Activated CD4-positive, alpha-beta T cell treated with anti-CD3 and anti-CD28 coated beads, Interleukin-2, amount 50 U/mL, for 48 hours (primary cell): Measurements from ENCODE around the gene YIPF5.

Experiments used
- DNase-seq, 2 experiments: peaks; one replicate each; pipeline ENCODE4 v3.0.0-alpha.2; 2020

Gene YIPF5

DNA sequence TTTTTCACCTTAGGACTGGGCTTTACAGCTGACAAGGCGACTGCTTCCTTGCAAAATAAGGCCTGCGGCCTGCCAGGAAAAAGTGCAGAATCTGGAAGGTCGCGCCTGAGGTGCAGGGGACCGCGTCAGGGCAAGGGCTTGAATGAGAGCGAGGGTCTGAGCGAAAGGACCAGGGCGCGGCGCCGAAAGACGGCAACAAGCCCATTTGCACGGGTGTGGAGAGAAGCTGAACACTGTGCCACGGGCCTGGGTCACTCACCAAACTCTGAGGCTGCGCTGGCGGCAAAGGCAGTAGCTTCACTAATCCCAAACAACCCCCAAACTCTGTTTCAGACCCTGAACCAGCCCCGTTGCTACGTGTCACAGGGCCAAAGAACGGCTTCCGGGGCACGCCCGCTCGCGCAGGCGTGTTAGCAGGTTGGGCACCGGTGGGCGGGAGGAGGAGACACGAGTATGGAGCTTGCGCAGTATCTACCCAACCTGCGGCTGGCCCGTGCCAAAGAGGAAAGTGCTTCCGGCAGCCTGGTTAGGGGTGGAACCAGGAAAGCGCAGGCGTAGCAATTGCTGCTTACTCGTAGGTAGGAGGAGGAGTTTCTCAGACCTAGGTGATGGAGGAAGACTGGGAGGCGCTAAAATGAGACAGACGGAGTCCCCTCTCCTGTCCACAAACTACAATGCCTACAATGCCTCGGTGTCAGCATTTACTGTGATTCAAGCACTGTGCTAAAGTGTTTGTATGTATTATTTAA is at the start of gene YIPF5, which contains the start of gene KCTD16:
Gene YIPF5 (minus strand): TSS at position 384 of the 749 bp plus-strand sequence. CDS start 704 bp downstream, outside the sequence.
Gene KCTD16 (plus strand): TSS at position 598 of the 749 bp plus-strand sequence.
- peak; percentile 96 to 97 for DNase-seq

DNA sequence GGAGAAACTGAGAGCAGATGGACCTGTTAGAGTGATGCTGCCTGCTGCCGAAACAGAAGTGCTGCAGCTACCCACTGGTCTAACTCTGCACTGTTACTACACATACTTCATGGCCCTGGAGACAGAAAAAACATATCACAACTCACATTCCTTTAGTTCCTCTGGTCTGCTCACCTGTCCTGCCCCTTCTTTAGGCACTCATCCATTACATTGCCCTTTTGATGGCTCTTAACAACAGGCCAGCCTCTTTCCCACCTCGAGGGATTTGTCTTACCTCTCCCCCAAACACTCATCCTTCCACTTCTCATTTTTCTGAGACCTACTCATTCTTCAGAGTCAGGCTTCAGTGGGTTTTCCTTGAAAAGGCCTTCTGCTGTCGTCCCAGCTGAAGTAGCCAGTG is 49.4 kb upstream of the YIPF5 start:
- no peak for DNase-seq

- no peak for DNase-seq
Measured at GRCh38 chr5:144210655-144211054, 40.2 kb upstream of the YIPF5 start.

DNA sequence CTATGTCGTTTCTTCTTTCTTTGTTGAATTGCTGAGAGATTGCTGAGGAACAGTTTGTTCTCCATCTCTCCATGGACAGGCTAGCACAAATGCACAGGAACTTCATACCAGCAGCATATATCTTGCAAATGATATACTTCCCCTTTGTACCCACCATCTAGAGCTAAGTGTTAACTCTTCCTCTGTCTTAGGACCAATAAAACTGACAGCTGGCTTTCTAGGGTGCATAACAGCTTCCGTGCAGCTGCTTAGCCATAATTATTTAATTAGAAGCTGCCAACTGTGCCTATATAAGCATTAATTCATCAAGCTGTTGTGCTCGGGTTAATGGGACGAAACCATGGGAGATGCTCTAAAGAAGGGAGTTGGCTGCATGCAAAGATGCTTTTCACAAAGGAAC is 38.9 kb upstream of the YIPF5 start:
- DNase-seq, result no peak

DNA sequence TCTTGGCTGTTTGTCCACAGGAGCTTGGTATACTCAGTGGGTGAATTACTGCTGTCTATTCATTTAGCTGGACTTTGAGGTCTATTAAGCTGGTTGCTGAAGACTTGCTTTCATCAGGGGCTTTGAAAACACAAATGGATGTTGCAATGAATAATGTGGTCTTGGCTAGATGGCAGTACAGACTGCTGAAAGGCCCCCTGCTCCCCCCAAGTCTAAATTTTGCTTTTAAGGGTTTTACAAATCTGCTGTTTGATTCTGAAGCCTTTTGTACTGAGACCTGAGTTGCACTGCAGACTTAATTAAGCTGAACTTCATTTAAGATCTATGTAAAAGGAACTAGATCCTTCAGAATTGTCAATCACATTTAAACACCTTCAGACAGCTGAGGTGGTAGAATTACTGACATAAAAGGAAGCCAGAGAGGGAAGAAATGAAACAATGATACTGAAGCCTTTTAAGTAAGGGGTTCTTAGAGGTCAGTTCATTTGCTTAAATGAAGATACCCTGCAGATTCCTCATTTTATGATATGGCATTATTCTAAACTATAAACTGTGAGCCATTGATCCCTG is 37.5 kb upstream of the YIPF5 start:
- no peak for DNase-seq

DNA sequence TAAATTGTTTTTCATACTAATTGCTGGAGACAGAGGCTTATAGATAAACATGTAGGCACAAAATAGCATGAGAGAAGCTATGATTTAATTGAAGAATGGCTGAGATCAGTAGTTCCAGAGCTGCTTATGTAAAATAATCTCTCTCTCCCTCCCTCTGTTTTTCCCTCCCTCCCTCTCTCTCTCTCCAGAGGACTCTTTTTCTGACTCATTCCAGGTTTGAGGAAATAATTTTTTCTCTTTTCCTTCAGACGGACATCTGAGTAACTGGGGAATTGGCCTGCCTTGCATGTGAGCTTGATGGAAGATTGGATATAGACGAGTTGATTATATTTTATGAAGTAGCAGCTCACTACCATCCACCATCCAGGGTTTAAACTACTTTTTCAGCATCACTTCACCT is 35.7 kb upstream of the YIPF5 start:
- DNase-seq, result no peak

DNA sequence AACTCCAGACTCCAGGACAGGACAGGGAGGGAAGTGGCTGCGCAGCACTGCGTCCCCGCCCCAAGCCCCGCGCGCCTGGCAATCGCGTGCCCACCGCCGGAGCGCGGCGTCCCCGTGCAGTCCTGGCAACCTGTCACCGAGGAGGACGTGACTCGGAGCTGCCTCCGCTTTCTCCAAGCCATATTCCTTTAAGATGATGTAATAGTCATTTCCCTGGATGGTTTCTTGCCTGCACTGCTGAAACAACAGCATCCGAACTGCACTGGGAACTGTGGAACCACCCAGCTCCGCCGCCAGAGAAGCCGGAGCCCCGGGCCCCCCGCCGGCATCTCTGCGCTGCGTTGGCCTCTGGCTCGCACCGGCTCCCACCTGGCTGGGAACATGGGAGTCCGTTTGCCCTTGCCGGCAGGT is 34.7 kb upstream of the YIPF5 start:
- DNase-seq, result no peak

DNA sequence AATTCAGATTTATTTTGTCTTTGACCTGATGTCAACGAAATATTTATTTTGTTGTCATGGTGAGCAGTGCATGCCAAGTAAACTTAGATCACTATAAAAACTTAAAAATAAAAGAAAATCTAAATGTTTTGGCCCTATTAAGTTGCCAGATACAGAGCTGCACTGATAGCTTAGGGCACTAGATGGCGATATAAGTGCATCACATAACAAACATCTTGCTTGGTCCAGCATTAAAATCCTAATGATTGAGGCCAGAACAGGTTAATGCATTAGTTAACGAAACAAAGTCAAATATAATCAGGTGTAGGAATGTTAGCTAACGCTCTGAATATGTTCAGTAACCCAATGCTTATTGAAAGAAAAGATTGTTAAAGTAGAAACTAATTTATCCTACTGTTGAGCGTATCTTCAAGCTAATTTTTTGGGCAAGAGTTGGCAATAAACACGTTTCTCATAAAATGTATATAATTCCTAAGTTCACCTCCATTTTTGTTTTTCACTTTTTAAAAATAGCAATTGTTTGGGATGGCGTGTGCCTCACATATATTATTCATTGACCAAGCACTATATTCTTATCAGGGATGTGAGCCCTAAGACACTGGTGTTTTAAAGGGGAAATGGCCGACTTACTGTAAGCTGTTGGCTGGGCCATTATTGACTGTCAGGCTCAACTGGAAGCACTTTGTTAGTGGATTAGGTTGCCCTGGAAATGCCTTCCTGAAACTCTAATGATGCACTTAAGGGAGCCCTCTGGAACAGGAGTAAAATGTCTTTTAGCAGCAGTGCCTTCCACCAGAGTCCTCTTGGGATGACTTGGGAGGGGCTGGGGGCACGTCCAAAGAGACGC is 33.5 kb upstream of the YIPF5 start:
- DNase-seq, result peak in 1 of 2 experiments; percentile 40

DNA sequence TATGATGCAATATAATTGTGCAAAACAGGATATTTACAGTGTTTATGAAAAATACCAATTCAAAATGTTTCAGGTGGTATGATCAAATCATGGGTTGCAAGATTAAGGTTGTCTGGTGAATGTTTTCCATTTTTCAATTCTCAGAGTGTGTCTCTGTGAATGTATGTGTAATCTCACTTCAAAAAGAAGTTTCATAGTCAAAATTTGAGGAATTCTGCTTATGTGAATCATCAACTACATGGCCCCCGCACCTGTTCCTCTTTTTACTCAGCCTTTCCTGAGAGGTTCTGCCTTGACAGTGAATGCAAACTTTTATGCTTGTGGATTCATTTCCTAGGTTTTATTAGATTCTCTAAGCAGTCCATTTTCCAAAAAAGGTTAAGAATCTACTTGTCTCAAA is 32.3 kb upstream of the YIPF5 start:
- peak in 1 of 2 experiments; percentile 18 for DNase-seq

GRCh38 chr5:144202072-144202471 is 31.6 kb upstream of the YIPF5 start:
- DNase-seq, result no peak

DNA sequence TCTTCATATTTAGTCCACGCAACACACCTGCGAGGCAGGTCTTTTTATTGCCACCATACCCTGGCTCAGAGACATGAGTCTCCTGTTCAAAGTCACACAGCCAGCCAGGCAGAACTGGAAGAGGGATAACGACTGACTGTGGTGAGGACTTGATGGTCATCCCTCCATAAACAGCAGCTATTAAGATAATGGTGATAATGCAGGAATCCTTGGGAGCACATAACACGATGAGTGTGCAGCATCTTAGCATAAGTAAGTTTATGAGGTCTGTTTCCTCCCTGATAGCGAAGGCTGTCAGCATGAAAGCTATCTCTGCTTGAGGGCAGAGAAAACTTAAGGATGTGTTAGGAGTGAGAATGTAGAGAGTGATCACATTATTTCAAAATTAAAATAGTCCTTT is 31.1 kb upstream of the YIPF5 start:
- DNase-seq, result no peak

DNA sequence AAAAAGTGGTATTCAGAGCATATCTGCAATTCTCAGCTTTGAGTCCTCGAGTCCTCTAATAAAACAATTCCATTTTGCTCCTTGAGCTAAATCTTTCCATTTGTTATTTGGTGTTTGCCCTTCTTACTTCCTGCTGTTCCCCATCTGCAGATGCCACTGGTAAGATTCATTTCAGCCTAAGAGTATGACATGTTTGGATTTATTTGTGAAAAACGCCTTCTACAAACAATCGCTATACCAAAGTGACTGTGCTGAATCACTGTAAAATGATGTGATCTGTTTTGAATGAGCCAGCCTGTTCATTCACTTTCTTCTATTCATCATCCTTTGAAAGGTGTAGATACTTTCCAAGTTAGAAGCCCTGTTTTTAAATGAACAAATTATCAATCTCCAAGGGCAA is 27.9 kb upstream of the YIPF5 start:
- DNase-seq, result no peak

DNA sequence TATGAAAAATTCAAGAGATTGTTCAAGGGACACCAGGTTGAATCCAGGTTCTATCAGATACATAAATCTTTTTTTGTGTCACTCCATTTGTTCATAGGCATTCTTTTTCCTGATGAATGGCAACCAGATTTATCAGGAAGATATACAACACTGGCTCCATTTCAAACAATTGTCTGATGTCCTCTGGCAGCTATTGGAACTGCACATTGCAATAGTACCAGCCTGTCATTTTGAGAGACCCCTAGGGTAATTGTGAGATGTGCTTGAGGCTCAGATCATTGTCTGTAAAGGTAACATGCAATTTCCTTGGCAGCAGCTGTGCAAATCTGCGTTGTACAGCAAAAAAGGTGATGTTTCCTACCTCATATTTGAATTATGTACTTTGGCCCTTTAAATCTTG is 26.2 kb upstream of the YIPF5 start:
- no peak for DNase-seq

GRCh38 chr5:144195448-144195847 is 25.0 kb upstream of the YIPF5 start:
- DNase-seq, result no peak

DNA sequence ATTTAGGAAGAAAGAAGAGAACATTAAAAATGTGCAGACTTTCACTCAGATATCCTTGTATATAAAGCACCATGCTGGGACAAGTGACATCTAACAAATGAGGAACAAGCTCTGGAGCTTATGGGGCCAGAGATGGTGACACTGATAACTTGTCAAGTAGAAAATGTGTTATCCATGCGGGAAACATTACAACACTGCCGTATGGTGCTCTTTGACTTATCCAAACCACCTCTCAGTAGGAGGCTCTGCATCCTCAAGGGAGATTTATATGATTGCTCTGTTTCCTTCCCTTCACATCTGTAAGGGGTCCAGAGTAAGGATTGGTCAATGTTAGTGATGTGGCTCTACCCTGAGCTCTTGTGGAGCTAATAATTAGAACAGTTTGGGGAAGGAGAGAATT is 23.7 kb upstream of the YIPF5 start:
- DNase-seq, result no peak

DNA sequence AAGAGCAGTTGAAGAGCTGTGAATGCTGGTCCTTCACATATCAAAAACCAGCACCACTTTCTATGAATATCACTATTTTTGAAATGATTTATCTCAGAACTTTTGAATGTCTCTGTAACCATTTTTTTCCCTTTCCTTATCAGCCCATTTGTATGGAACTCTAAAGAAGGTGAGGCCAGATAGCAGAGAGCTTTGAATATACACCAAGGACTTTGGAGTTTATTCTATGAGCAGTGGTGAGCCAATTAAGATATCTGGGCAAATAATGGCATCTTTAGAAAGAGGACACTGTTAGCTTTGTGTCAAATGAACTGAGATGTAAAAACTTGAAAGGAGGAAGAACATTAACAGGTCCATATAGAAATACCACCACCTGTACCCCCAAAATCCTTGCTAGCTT is 22.2 kb upstream of the YIPF5 start:
- no peak for DNase-seq

GRCh38 chr5:144191998-144192397 is 21.5 kb upstream of the YIPF5 start:
- DNase-seq, result no peak

DNA sequence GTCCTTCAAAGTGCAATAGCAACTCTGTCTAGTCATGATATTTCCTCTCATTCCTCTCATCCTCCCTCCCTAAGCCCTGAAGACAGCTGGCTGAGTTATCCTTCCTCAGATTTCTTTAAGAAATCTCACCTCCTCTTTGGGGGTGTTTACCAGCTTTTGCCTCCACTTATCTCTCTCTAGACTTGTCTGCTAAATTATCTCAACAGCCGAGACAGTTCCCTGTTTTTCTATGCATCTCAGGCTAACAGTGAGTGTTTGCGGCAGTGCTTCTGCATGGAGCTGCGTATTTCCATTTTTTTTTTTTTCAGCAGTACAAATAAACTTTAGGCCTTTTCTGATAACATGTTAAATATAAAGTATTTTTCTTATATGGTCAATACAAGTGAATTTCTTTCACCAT is 21.1 kb upstream of the YIPF5 start:
- no peak for DNase-seq

DNA sequence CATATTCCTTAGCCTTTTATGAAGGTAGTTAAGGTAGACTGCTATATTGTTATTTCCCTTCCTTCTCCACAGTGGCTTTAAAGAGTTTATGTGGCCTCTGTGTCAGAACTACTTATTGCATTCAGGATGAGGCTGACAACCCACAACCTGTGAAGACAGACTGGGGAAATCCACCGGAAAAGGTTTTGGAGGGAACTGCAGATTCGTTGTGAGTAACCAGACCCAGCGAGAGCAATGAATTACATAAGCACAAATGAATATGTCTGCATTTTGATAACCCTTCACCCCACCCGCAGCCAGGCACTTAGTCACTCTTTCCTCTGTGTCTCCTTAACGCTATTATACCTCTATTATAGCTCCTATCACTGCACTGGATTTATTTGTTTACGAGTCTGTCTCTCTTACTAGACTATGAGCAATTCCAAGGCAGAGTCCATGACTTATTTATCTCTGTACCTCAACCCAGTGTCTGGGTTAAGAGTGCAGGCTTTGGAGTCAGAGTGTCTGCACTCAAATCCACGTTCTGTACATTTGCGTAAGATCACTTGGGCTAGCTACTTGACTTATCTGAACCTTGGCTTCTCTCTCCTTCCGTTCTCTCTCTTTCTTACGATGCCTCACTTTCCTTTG is 19.5 kb upstream of the YIPF5 start:
- peak; percentile 65 to 77 for DNase-seq

DNA sequence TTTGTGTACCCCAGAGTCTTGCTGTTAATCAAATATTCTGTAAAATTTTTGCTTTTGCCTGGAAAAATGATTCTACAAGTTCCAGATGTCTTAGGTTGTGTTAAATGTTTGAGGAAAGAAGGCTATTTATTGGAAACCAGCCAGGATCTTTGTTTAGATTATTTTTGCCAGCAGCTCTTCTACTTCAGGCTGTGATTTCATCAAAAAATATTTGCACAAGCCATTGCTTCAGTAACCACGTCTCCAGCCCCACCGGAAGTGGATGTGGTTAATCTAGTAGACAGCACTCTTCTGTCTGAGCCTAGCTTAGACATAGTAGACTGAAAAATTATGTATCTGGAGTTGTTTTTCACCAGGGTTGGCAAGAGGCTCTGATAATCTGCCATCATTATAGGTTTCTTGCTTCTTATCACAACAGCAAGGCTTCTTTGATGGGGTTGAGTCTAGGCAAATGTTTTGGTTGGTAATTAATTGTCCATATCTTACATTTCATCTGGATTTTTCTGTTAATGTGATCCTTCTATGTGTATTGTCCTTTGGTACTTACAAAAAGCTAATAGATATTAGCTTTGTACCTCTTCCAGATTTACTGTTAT is 17.3 kb upstream of the YIPF5 start:
- DNase-seq, result peak; percentile 53 to 69

- DNase-seq, result no peak
Measured at GRCh38 chr5:144183254-144183889, 12.9 kb upstream of the YIPF5 start.

DNA sequence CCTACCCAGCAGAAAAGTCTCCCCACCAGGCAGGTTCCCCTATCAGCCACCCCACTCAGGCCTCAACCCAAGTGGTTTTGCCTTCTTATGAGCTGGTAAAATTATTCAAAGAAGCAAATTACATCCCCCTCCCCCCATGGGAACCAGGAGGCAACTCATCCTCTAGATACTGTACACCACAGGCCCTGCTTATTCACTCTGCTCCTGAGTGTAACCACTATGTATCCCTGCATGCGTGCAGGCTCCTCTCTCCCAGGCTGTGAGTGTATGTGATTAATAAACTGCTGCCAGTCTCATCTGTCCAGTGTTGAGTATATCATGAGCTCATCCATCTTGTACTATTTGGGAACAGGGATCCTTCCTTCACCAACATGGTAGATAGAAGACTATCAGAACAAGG is 8.8 kb upstream of the YIPF5 start:
- DNase-seq, result no peak
